ENCODE results near the gene ANKS4B.

DNA sequence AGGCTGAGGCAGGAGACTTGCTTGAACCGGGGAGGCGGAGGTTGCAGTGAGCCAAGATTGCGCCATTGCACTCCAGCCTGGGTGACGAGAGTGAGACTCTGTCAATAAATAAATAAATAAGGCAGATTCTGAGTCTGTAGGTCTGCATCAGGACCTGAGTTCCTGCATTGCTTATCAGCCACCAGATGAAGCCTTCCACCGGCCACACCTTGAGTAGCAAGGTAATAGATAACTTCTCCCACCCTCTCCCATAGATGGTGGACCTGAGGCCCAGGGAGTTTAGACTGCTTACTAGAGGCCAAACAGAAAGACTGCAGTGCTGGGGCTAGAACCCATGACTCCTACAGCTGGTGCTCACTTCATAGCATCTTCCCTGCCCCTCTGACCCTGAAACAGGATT, 44.2 kb upstream of the ANKS4B start:
- TF ChIP-seq, protein P1, sequence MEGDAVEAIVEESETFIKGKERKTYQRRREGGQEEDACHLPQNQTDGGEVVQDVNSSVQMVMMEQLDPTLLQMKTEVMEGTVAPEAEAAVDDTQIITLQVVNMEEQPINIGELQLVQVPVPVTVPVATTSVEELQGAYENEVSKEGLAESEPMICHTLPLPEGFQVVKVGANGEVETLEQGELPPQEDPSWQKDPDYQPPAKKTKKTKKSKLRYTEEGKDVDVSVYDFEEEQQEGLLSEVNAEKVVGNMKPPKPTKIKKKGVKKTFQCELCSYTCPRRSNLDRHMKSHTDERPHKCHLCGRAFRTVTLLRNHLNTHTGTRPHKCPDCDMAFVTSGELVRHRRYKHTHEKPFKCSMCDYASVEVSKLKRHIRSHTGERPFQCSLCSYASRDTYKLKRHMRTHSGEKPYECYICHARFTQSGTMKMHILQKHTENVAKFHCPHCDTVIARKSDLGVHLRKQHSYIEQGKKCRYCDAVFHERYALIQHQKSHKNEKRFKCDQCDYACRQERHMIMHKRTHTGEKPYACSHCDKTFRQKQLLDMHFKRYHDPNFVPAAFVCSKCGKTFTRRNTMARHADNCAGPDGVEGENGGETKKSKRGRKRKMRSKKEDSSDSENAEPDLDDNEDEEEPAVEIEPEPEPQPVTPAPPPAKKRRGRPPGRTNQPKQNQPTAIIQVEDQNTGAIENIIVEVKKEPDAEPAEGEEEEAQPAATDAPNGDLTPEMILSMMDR (IDR thresholded peaks at IDR 0.05) = no peak
- no peak for TF ChIP-seq POLR2A (IDR thresholded peaks at IDR 0.05)
- TF ChIP-seq EP300 (IDR thresholded peaks at IDR 0.05) = no peak
